ENCODE results near the gene RASEF. TPM values are rescaled to one million over a fixed set of nuclear protein-coding genes. Genes with fewer than 3 reads are reported as not detected.
"Not testable (repeated sequence)": the region's sequence is repeated elsewhere in the genome, so short reads cannot be mapped to it uniquely, and the experiment has no call there.

RASEF gene
- total and polyA plus RNA-seq, 2 donors, result 3.0 to 3.9 TPM

DNA sequence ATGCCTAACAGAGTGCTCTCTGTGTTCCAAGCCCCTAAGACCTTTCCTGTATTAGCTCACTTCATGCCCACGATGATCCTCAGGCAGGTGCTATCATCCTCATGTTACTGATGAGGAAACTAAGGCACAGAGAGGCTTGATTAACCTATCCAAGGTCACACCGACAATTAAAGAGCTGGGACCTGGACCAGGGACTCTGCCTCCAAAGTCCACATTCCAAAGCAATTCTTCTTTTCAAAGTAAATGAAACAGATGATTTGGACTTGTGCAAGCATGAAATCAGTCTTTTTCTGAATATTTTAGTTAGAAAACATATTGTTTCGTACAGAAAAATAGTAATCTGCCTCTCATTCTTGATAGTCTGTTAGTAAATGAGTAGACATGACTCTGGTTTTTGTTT lies 18.1 kb upstream of the RASEF start:
- no peaks in the 10 kb centered on the region for H3K4me1 ChIP-seq (ENCODE audit: control insufficient read depth in 2 of 2, insufficient read depth in 2 of 2, low read length in 2 of 2)
- WGBS, result 89% methylated on average over 3 of the region's 3 CpGs
- no peaks in the 10 kb centered on the region for H3K36me3 ChIP-seq (ENCODE audit: control insufficient read depth in 2 of 2, insufficient read depth in 2 of 2, low read length in 1 of 2)
- no peaks in the 10 kb centered on the region for H3K27me3 ChIP-seq (ENCODE audit: control insufficient read depth in 2 of 2, insufficient read depth in 1 of 2, low read length in 1 of 2)
- no peaks in the 10 kb centered on the region for H3K9me3 ChIP-seq (ENCODE audit: control insufficient read depth in 2 of 2, insufficient read depth in 1 of 2, low read length in 1 of 2)
- no peak overlapping the region for H3K4me3 ChIP-seq (ENCODE audit: low read length in 2 of 2)
- no peak overlapping the region for H3K27ac ChIP-seq (ENCODE audit: low read depth in 1 of 2, low read length in 1 of 2)
- DNase-seq (ENCODE audit: low read depth in 6 of 9, low spot score in 9 of 9), result no peak

DNA sequence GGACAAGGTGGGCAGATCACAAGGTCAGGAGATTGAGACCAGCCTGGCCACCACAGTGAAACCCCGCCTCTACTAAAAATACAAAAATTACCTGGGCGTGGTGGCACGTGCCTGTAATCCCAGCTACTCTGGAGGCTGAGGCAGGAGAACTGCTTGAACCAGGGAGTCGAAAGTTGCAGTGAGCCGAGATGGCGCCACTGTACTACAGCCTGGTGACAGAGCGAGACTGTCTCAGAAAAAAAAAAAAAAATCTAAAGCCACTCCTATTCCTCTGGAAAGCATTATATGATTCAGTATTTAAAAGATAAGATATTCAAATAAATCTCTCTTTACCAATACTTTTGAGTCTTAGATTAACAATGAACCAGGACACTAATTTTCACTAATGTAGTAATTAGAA lies 13.0 kb upstream of the RASEF start:
- H3K4me1 ChIP-seq (ENCODE audit: control insufficient read depth in 2 of 2, insufficient read depth in 2 of 2, low read length in 2 of 2); H3K36me3 ChIP-seq (ENCODE audit: control insufficient read depth in 2 of 2, insufficient read depth in 2 of 2, low read length in 1 of 2); H3K9me3 ChIP-seq (ENCODE audit: control insufficient read depth in 2 of 2, insufficient read depth in 1 of 2, low read length in 1 of 2); H3K27me3 ChIP-seq (ENCODE audit: control insufficient read depth in 2 of 2, insufficient read depth in 1 of 2, low read length in 1 of 2); H3K4me3 ChIP-seq (ENCODE audit: low read length in 2 of 2); DNase-seq (ENCODE audit: low read depth in 6 of 9, low spot score in 9 of 9); H3K27ac ChIP-seq (ENCODE audit: low read depth in 1 of 2, low read length in 1 of 2): not testable (repeated sequence)
- 98% methylated on average over 7 of the region's 7 CpGs for WGBS

DNA sequence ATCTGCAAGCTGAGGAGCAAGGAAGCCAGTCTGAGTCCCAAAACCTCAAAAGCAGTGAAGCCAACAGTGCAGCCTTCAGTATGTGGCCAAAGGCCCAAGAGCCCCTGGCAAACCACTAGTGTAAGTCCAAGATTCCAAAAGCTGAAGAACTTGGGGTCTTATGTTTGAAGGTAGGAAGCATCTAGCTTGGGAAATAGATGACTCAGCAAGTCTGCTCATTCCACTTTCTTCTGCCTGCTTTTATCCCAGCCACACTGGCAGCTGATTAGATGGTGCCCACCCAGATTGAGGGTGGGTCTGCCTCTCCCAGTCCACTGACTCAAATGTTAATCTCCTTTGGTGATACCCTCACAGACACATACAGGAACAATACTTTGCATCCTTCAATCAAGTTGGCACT lies 9.6 kb upstream of the RASEF start:
- H3K27me3 ChIP-seq (ENCODE audit: control insufficient read depth in 2 of 2, insufficient read depth in 1 of 2, low read length in 1 of 2); H3K9me3 ChIP-seq (ENCODE audit: control insufficient read depth in 2 of 2, insufficient read depth in 1 of 2, low read length in 1 of 2); H3K36me3 ChIP-seq (ENCODE audit: control insufficient read depth in 2 of 2, insufficient read depth in 2 of 2, low read length in 1 of 2); H3K4me3 ChIP-seq (ENCODE audit: low read length in 2 of 2); H3K27ac ChIP-seq (ENCODE audit: low read depth in 1 of 2, low read length in 1 of 2); H3K4me1 ChIP-seq (ENCODE audit: control insufficient read depth in 2 of 2, insufficient read depth in 2 of 2, low read length in 2 of 2); DNase-seq (ENCODE audit: low read depth in 6 of 9, low spot score in 9 of 9): not testable (repeated sequence)

DNA sequence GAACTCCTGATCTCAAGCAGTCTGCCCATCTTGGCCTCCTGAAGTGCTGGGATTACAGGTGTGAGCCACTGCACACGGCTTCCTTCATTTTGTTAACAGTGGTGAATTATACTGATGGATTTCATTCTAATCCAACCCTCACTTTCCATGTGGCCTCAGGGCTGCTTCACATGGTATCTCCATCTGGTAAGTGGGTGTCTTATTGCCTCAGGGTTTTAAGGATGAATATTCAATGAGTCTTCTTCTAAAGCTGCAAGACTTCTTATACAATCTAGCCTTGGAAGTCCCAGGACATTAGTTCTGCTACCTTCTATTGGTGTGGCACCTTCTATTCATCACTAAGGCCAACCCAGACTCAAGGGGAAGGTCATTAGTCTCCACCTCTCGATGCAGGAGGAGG lies 8.7 kb upstream of the RASEF start:
- no peak for DNase-seq (ENCODE audit: low read depth in 6 of 9, low spot score in 9 of 9)
- H3K27ac ChIP-seq (ENCODE audit: low read depth in 1 of 2, low read length in 1 of 2), result no peak overlapping the region
- WGBS, result 70% methylated on average over 2 of the region's 2 CpGs

DNA sequence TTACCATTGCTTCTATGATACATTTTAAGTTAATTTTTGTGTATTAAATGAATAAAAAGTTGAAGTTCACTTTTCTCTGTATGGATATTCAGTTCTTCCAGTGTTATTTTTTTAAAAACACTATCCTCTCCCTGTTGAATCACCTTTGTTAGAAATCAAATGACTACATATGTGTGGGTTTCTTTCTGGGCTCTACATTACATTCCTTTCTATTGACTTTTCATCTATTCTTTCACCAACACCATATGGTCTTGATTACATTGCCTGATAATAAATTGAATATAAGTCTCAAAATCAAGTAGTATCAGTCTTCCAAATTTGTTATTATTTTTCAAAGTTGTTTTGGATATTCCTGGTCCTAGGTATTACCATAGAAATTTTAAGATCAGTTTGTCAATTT lies 7.3 kb upstream of the RASEF start:
- no peaks in the 10 kb centered on the region for H3K4me1 ChIP-seq (ENCODE audit: control insufficient read depth in 2 of 2, insufficient read depth in 2 of 2, low read length in 2 of 2)

More for the DNA sequence above, 8.7 kb upstream of the RASEF start:
- H3K36me3 ChIP-seq (ENCODE audit: control insufficient read depth in 2 of 2, insufficient read depth in 2 of 2, low read length in 1 of 2), result no peaks in the 10 kb centered on the region
- no peaks in the 10 kb centered on the region for H3K4me1 ChIP-seq (ENCODE audit: control insufficient read depth in 2 of 2, insufficient read depth in 2 of 2, low read length in 2 of 2)
- no peak overlapping the region for H3K4me3 ChIP-seq (ENCODE audit: low read length in 2 of 2)
- no peaks in the 10 kb centered on the region for H3K27me3 ChIP-seq (ENCODE audit: control insufficient read depth in 2 of 2, insufficient read depth in 1 of 2, low read length in 1 of 2)
- no peaks in the 10 kb centered on the region for H3K9me3 ChIP-seq (ENCODE audit: control insufficient read depth in 2 of 2, insufficient read depth in 1 of 2, low read length in 1 of 2)

DNA sequence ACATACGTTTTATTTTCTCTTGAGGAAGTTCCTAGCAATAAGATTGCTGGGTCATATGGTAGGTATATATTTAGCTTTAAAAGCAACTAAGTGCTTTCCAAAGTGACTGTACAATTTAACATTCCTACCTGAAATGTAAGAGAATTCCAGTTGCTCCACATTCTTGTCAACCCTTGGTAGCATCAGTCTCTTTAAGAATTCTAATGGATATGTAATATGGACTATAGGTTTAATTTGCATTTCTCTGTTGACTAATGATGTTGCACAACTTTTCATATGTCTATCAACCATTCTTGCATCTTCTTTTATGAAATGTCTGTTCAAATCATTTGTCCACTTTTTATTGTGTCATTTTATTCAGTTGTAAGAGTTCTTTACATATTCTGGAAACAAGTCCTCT lies 6.7 kb upstream of the RASEF start:
- WGBS, result 44% methylated on average over 1 of the region's 1 CpG
- no peaks in the 10 kb centered on the region for H3K4me1 ChIP-seq (ENCODE audit: control insufficient read depth in 2 of 2, insufficient read depth in 2 of 2, low read length in 2 of 2)
- H3K27ac ChIP-seq (ENCODE audit: low read depth in 1 of 2, low read length in 1 of 2), result no peak overlapping the region
- peaks cover 0 to 8% of the 10 kb centered on the region in 2 donors for H3K27me3 ChIP-seq (ENCODE audit: control insufficient read depth in 2 of 2, insufficient read depth in 1 of 2, low read length in 1 of 2)
- no peaks in the 10 kb centered on the region for H3K9me3 ChIP-seq (ENCODE audit: control insufficient read depth in 2 of 2, insufficient read depth in 1 of 2, low read length in 1 of 2)
- DNase-seq (ENCODE audit: low read depth in 6 of 9, low spot score in 9 of 9), result no peak
- H3K36me3 ChIP-seq (ENCODE audit: control insufficient read depth in 2 of 2, insufficient read depth in 2 of 2, low read length in 1 of 2), result no peaks in the 10 kb centered on the region
- no peak overlapping the region for H3K4me3 ChIP-seq (ENCODE audit: low read length in 2 of 2)

More for the DNA sequence above, 7.3 kb upstream of the RASEF start:
- Histone ChIP-seq H3K36me3 (ENCODE audit: control insufficient read depth in 2 of 2, insufficient read depth in 2 of 2, low read length in 1 of 2) (no peaks in the 10 kb centered on the region), H3K27me3 (ENCODE audit: control insufficient read depth in 2 of 2, insufficient read depth in 1 of 2, low read length in 1 of 2) (peaks cover 0 to 4% of the 10 kb centered on the region in 2 donors), H3K9me3 (ENCODE audit: control insufficient read depth in 2 of 2, insufficient read depth in 1 of 2, low read length in 1 of 2) (no peaks in the 10 kb centered on the region), H3K27ac (ENCODE audit: low read depth in 1 of 2, low read length in 1 of 2) (no peak overlapping the region), H3K4me3 (ENCODE audit: low read length in 2 of 2) (no peak overlapping the region)
- no peak for DNase-seq (ENCODE audit: low read depth in 6 of 9, low spot score in 9 of 9)

DNA sequence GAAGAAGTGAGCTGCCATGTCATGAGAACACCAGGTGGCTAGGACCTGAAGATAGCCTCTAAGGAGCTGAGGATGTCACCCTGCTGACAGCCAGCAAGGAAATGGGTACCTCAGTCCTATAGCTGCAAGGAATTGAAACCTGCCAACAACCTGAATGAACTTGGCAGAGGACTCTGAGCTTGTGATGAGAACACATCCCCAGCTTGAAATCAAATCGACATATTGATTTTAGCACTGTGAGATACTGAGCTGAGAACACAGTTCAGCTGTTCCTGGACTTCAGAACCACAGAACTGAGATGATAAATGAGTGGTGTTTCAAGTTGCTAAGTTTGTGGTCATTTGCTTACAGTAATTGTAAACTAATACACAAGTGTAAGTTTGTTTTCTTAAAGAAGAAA lies 5.5 kb upstream of the RASEF start:
- 90% methylated on average over 1 of the region's 1 CpG for WGBS
- peaks cover 5 to 17% of the 10 kb centered on the region in 2 donors for H3K27me3 ChIP-seq (ENCODE audit: control insufficient read depth in 2 of 2, insufficient read depth in 1 of 2, low read length in 1 of 2)
- no peaks in the 10 kb centered on the region for H3K4me1 ChIP-seq (ENCODE audit: control insufficient read depth in 2 of 2, insufficient read depth in 2 of 2, low read length in 2 of 2)

DNA sequence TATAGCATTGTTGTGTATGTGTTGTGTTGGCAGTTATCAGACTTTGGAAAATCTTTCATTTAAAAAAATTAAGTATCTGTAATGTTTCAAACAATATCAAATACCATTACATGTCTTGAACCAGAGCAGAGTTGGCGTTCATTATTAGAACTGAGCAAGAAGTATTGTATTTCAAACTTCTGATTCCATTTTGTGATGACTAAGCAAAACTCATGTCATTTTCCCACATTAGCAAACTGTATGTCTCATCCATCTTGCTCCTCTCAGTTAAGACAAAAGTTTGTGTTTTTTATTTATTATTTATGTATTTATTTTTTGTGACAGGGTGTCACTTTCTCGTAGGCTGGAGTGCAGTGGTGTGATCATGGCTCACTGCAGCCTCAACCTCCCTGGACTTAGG lies 4.6 kb upstream of the RASEF start:
- H3K9me3 ChIP-seq (ENCODE audit: control insufficient read depth in 2 of 2, insufficient read depth in 1 of 2, low read length in 1 of 2), result no peaks in the 10 kb centered on the region
- 94% methylated on average over 2 of the region's 2 CpGs for WGBS

More for the DNA sequence above, 5.5 kb upstream of the RASEF start:
- Histone ChIP-seq H3K4me3 (ENCODE audit: low read length in 2 of 2) (no peak overlapping the region), H3K27ac (ENCODE audit: low read depth in 1 of 2, low read length in 1 of 2) (no peak overlapping the region), H3K9me3 (ENCODE audit: control insufficient read depth in 2 of 2, insufficient read depth in 1 of 2, low read length in 1 of 2) (no peaks in the 10 kb centered on the region), H3K36me3 (ENCODE audit: control insufficient read depth in 2 of 2, insufficient read depth in 2 of 2, low read length in 1 of 2) (no peaks in the 10 kb centered on the region)
- DNase-seq (ENCODE audit: low read depth in 6 of 9, low spot score in 9 of 9), result no peak

DNA sequence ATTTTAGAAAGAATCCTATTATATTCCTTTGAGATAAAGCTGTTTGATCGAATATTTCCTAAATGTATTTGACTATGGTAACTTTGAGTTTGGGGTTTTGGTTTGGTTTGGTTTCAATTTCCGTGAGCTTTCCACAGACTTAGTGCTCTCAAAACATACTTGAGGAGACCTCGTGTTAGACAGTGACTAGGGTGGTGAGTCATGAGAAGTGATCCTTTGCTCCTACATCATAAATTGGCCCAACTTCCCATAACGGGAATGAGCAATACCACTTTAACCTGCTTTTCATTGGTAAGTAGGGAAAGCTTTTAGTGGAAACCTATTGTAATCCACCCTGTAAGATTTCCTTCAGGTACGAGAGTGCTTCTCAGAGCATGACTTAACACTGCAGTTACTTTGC lies 3.8 kb upstream of the RASEF start:
- Histone ChIP-seq H3K9me3 (ENCODE audit: control insufficient read depth in 2 of 2, insufficient read depth in 1 of 2, low read length in 1 of 2) (no peaks in the 10 kb centered on the region), H3K27ac (ENCODE audit: low read depth in 1 of 2, low read length in 1 of 2) (no peak overlapping the region), H3K4me3 (ENCODE audit: low read length in 2 of 2) (no peak overlapping the region), H3K36me3 (ENCODE audit: control insufficient read depth in 2 of 2, insufficient read depth in 2 of 2, low read length in 1 of 2) (no peaks in the 10 kb centered on the region), H3K4me1 (ENCODE audit: control insufficient read depth in 2 of 2, insufficient read depth in 2 of 2, low read length in 2 of 2) (no peaks in the 10 kb centered on the region), H3K27me3 (ENCODE audit: control insufficient read depth in 2 of 2, insufficient read depth in 1 of 2, low read length in 1 of 2) (peaks cover 22 to 33% of the 10 kb centered on the region in 2 donors)
- DNase-seq (ENCODE audit: low read depth in 6 of 9, low spot score in 9 of 9), result no peak
- 89% methylated on average over 5 of the region's 5 CpGs for WGBS

More for the DNA sequence above, 4.6 kb upstream of the RASEF start:
- H3K4me3 ChIP-seq (ENCODE audit: low read length in 2 of 2), result no peak overlapping the region
- no peaks in the 10 kb centered on the region for H3K36me3 ChIP-seq (ENCODE audit: control insufficient read depth in 2 of 2, insufficient read depth in 2 of 2, low read length in 1 of 2)
- H3K27me3 ChIP-seq (ENCODE audit: control insufficient read depth in 2 of 2, insufficient read depth in 1 of 2, low read length in 1 of 2), result peaks cover 14 to 25% of the 10 kb centered on the region in 2 donors
- H3K4me1 ChIP-seq (ENCODE audit: control insufficient read depth in 2 of 2, insufficient read depth in 2 of 2, low read length in 2 of 2), result no peaks in the 10 kb centered on the region
- DNase-seq (ENCODE audit: low read depth in 6 of 9, low spot score in 9 of 9), result no peak
- H3K27ac ChIP-seq (ENCODE audit: low read depth in 1 of 2, low read length in 1 of 2), result no peak overlapping the region

DNA sequence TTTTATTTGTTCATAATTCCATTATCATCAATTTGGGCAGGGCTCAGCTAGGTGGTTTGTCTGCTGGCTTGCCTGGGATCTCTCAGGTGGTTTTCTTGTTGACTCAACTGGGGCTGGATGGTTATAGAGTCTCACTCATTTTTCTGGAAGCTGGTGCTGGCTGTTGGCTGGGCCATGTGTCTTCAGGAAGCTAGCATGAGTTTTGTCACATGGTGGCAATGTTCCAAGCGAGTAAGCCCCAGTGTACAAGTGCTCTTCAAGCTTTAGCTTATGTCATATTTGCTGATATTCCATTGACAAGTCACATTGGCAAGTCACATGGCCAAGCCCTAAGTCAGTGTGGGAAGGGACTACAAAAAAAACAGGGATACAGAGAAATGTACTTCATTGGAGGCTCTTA lies 2.3 kb upstream of the RASEF start:
- H3K36me3 ChIP-seq (ENCODE audit: control insufficient read depth in 2 of 2, insufficient read depth in 2 of 2, low read length in 1 of 2), result no peaks in the 10 kb centered on the region
- H3K4me1 ChIP-seq (ENCODE audit: control insufficient read depth in 2 of 2, insufficient read depth in 2 of 2, low read length in 2 of 2), result no peaks in the 10 kb centered on the region
- DNase-seq (ENCODE audit: low read depth in 6 of 9, low spot score in 9 of 9), result no peak
- no peaks in the 10 kb centered on the region for H3K9me3 ChIP-seq (ENCODE audit: control insufficient read depth in 2 of 2, insufficient read depth in 1 of 2, low read length in 1 of 2)
- H3K27ac ChIP-seq (ENCODE audit: low read depth in 1 of 2, low read length in 1 of 2), result no peak overlapping the region
- H3K4me3 ChIP-seq (ENCODE audit: low read length in 2 of 2), result no peak overlapping the region
- WGBS, result 81% methylated on average over 1 of the region's 1 CpG
- H3K27me3 ChIP-seq (ENCODE audit: control insufficient read depth in 2 of 2, insufficient read depth in 1 of 2, low read length in 1 of 2), result peaks cover 34 to 44% of the 10 kb centered on the region in 2 donors
